HG03378 (cell line): ENCODE data around the gene OLFML2A.

Experiments used
- ATAC-seq: cut with Tn5 transposase; IDR thresholded peaks from one replicate; pipeline ENCODE4 v1.9.1; 2021; ENCODE audit warnings: mild to moderate bottlenecking, moderate library complexity; ENCODE audit not compliant: unreplicated experiment

OLFML2A gene

GRCh38 chr9:124852121-124852828, 75.3 kb downstream of the OLFML2A start:
- ATAC-seq = no peak

- ATAC-seq = no peak
Measured at GRCh38 chr9:124852829-124853531, 76.0 kb downstream of the OLFML2A start, which contains the start of gene WDR38. TSS of gene WDR38 (plus strand) at chr9:124853460. CDS start at chr9:124853532, 72 bp downstream.

- ATAC-seq = no peak
Measured at GRCh38 chr9:124853605-124854143, 76.7 kb downstream of the OLFML2A start.

GRCh38 chr9:124854161-124854560, 77.2 kb downstream of the OLFML2A start:
- no peak for ATAC-seq

- no peak for ATAC-seq
Measured at GRCh38 chr9:124854822-124855221, 77.9 kb downstream of the OLFML2A start.

GRCh38 chr9:124855566-124855943, 78.6 kb downstream of the OLFML2A start:
- no peak for ATAC-seq

- no peak for ATAC-seq
Measured at GRCh38 chr9:124855944-124856765, 79.2 kb downstream of the OLFML2A start.

GRCh38 chr9:124857533-124858162, 80.7 kb downstream of the OLFML2A start:
- no peak for ATAC-seq

GRCh38 chr9:124858330-124859046, 81.6 kb downstream of the OLFML2A start:
- no peak for ATAC-seq

GRCh38 chr9:124859803-124860581, 83.1 kb downstream of the OLFML2A start:
- ATAC-seq = no peak

GRCh38 chr9:124860582-124861341, 83.8 kb downstream of the OLFML2A start:
- ATAC-seq = peak; percentile 3

GRCh38 chr9:124861342-124862229, 84.7 kb downstream of the OLFML2A start, which contains the start of the genes ARPC5L and RPL35:
TSS of gene ARPC5L (plus strand) at chr9:124862130. CDS start at chr9:124869291, 7,161 bp downstream.
TSS of gene RPL35 (minus strand) at chr9:124861957. CDS start at chr9:124861912, 45 bp downstream.
- peak; percentile 70 for ATAC-seq

- no peak for ATAC-seq
Measured at GRCh38 chr9:124863371-124863871, 86.5 kb downstream of the OLFML2A start.
